IPS-15b (cell line): ENCODE data around the gene FNBP1.
"Not testable (repeated sequence)": the region's sequence is repeated elsewhere in the genome, so short reads cannot be mapped to it uniquely, and the experiment has no call there.

Experiments used
- H3K27me3 ChIP-seq: one replicate; pipeline ENCODE4 v1.6.1; 2013; ENCODE audit warnings: low read length; ENCODE audit not compliant: control insufficient read depth, insufficient read depth
- H3K36me3 ChIP-seq: one replicate; pipeline ENCODE4 v1.6.1; 2013; ENCODE audit warnings: low read length; ENCODE audit not compliant: control insufficient read depth, insufficient read depth
- H3K4me1 ChIP-seq: one replicate; pipeline ENCODE4 v1.6.1; 2013; ENCODE audit warnings: mild to moderate bottlenecking, low read length; ENCODE audit not compliant: control insufficient read depth, insufficient read depth
- H3K4me3 ChIP-seq: one replicate; pipeline ENCODE4 v1.5.1; 2013; ENCODE audit warnings: low read depth, low read length
- H3K9ac ChIP-seq: one replicate; pipeline ENCODE4 v1.6.1; 2013; ENCODE audit warnings: low read depth, mild to moderate bottlenecking, low read length
- H3K9me3 ChIP-seq: one replicate; pipeline ENCODE4 v1.6.1; 2013; ENCODE audit warnings: mild to moderate bottlenecking, low read length; ENCODE audit not compliant: control insufficient read depth, insufficient read depth

FNBP1 gene

DNA sequence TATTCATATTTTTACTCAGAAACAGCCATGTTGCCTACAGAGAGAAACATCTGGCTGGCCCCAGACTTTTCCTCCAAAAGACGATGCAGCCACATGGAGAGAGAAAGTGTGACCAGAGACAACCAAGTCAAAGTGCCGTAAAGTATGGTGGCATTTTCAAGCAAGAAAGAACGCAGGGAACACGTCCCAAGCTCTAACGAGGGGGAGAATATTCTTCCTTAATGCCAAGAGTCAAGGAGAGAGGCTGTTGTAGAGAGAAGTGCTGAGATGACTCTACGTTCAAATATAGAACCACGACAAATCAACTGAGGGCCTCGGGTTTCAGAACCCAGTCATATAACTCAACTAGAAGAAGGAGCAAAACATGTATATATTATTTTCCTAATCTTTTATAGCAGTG, 55.9 kb downstream of the FNBP1 start:
- H3K4me1 ChIP-seq = peaks cover under 1% of the 10 kb centered on the region
- H3K27me3 ChIP-seq = no peaks in the 10 kb centered on the region
- H3K9me3 ChIP-seq = no peaks in the 10 kb centered on the region
- no peak overlapping the region for H3K4me3 ChIP-seq
- no peak overlapping the region for H3K9ac ChIP-seq
- no peaks in the 10 kb centered on the region for H3K36me3 ChIP-seq

DNA sequence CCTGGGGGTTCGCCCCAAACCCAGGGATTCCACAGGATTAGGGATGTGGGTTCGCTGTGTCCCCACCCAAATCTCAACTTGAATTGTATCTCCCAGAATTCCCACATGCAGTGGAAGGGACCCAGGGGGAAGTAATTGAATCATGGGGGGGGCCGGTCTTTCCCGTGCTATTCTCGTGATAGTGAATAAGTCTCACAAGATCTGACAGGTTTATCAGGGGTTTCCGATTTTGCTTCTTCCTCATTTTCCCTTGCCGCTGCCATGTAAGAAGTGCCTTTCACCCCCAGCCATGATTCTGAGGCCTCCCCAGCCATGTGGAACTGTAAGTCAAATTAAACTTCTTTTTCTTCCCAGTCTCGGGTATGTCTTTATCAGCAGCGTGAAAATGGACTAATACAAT, 58.4 kb downstream of the FNBP1 start:
- H3K4me3 ChIP-seq, H3K9me3 ChIP-seq, H3K4me1 ChIP-seq, H3K27me3 ChIP-seq, H3K36me3 ChIP-seq, H3K9ac ChIP-seq: not testable (repeated sequence)

DNA sequence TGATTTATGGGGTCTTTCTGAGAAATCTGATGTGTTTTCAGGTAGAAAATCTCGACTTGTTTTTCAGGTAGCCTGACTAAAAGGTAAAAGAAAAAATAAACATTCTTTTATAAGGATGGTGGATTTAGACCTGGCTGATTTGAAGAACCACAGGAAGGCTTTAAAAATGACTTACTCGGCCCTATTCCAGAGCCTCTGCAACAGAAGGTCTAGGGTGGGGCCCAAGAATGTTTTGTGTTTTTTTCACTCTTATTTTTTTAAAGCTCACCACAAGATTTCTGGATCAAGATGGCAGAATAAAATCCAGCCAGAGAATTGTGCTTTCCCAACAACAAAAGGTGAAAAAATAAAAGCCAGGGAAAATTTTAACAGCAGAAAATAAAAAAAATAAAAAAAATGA, 59.1 kb downstream of the FNBP1 start:
- no peaks in the 10 kb centered on the region for H3K27me3 ChIP-seq

DNA sequence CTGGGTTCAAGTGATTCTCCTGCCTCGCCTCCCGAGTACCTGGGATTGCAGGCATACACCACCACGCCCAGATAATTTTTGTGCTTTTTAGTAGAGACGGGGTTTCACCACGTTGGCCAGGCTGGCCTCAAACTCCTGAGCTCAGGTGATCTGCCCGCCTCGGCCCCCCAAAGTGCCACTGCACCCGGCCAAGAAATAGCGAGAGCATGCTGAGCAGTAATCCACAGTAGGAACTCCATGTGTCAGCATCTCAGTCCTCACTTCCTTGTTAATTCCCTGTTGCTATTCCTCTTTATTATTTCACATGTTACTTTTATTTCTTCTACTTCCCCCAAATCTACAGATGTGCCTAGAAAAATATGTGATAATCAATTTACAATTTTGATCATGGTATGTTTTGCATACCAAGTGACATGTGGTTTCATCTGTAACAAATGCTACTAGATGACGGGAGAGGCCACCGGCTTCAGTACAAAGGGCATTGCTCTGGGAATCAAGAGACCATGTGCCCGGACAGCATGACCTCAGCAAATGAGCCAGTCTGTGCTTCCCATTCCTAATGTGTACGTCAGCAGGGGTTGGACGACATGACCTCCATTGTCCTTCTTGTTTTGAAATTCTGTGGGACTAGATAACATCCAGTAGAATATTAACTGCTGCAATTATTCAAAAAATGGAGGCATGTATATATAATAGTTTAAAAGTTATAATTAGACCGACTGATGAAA, 61.6 kb downstream of the FNBP1 start:
- H3K27me3 ChIP-seq = no peaks in the 10 kb centered on the region
- no peak overlapping the region for H3K4me3 ChIP-seq
- H3K9ac ChIP-seq = no peak overlapping the region
- H3K4me1 ChIP-seq = no peaks in the 10 kb centered on the region
- H3K36me3 ChIP-seq = no peaks in the 10 kb centered on the region
- H3K9me3 ChIP-seq = no peaks in the 10 kb centered on the region

More for the DNA sequence above, 59.1 kb downstream of the FNBP1 start:
- Histone ChIP-seq H3K36me3 (no peaks in the 10 kb centered on the region), H3K4me3 (no peak overlapping the region), H3K9ac (no peak overlapping the region), H3K9me3 (no peaks in the 10 kb centered on the region), H3K4me1 (no peaks in the 10 kb centered on the region)

DNA sequence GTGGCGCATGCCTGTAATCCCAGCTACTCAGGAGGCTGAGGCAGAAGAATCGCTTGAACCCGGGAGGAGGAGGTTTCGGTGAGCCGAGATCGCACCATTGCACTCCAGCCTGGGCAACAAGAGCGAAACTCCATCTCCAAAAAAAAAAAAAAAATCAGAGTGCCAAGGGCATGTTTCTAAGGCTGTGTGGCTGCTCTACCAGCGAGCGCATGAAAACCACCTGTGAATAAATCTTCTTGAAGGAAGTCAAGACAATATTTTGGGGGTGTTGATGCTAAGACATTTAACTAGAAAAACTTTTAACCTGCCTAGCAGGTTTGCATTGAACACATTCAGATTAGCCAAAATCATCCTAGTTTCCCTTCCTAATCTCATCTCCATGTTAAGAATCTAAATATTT, 62.8 kb downstream of the FNBP1 start:
- H3K36me3 ChIP-seq, H3K4me3 ChIP-seq, H3K9ac ChIP-seq, H3K27me3 ChIP-seq, H3K4me1 ChIP-seq, H3K9me3 ChIP-seq: not testable (repeated sequence)

DNA sequence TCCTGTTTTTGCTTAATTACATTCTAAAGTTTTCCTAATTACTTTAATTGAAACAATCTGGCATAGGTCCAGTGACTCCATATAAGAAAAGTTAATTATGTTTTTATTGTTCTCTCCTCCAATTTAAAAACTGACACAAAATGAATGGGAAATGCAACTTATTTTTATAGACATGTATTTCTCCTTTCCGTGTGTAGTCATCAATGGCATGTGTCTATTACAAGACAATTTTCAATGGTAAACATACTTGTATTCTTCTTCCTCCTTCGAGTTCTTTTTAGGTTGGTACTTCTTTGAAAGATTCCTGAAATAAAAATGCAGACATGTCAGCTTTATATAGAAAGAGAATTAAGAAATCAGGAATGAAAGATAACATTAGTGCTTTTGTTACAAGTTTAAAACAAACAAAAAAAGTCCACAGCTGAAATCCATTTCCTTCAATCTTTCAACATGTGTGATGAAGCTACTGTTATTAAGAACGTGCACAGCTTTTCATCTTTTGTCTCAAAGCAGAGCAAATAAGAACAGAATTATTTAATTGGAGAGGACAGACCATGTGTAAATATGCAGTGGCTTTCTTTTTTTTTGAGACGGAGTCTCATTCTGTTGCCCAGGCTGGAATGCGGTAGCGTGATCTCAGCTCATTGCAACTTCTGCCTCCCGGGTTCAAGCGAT, 63.8 kb downstream of the FNBP1 start:
- no peak overlapping the region for H3K4me3 ChIP-seq
- no peak overlapping the region for H3K9ac ChIP-seq
- H3K36me3 ChIP-seq = no peaks in the 10 kb centered on the region
- no peaks in the 10 kb centered on the region for H3K27me3 ChIP-seq
- no peaks in the 10 kb centered on the region for H3K9me3 ChIP-seq
- no peaks in the 10 kb centered on the region for H3K4me1 ChIP-seq

DNA sequence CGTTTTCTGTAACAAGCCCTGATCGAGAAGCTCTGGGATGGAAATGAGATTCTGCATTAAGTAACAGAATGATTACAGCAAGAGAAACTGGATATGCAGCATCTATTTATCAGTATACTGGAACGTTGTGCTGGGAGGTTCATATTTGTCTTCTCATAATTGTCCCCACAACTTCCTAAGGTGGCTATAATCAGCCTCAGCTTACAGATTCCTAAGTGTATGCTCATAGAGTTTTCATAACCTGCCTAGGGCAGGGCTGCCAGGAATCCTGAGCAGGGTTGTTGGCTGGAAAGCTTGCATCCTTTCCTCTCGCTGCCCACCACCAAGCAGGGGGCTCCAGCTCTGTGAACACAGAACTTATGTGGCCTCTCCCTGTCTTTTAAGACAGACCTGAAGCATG, 70.2 kb downstream of the FNBP1 start:
- Histone ChIP-seq H3K4me1 (no peaks in the 10 kb centered on the region), H3K9me3 (no peaks in the 10 kb centered on the region), H3K27me3 (no peaks in the 10 kb centered on the region), H3K4me3 (no peak overlapping the region), H3K9ac (no peak overlapping the region), H3K36me3 (no peaks in the 10 kb centered on the region)

DNA sequence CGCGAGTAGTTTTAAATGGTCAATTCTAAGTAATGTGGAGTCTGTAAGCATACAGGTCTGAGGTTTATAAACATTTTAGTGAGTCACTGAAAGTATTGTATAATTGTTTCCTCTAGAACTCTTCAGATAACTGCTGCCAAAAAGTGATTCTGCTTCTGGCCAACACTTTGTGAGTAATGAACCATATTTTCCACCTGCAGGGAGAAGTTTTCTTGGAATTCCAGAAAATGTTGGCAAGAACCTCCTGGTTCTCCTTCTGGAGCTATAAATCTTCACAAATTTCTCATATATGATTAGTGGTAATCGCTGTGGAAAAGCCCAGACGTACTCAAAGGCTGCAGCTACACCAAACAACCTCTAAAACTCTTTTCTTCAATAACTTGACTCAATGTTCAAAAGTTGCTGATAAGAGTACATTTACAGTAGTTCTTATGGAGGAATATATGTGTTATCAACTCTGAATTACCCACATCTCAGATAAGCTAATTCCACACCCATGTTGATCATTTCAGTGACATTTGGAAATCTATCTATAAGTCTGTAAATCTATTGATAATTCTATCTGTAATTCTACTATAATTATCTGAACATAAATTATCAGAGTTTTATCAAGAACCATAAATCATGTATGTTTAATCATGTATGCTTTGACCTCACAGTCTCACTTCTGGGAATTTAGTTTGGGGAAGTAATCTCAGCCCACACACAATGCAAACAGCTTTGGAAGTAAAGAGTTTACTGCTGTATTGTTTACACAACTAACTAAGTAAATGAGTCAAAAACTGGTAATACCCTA, 74.1 kb downstream of the FNBP1 start:
- no peak overlapping the region for H3K4me3 ChIP-seq
- H3K27me3 ChIP-seq = no peaks in the 10 kb centered on the region
- H3K9ac ChIP-seq = no peak overlapping the region
- H3K36me3 ChIP-seq = no peaks in the 10 kb centered on the region
- peaks cover 12% of the 10 kb centered on the region for H3K4me1 ChIP-seq
- no peaks in the 10 kb centered on the region for H3K9me3 ChIP-seq

DNA sequence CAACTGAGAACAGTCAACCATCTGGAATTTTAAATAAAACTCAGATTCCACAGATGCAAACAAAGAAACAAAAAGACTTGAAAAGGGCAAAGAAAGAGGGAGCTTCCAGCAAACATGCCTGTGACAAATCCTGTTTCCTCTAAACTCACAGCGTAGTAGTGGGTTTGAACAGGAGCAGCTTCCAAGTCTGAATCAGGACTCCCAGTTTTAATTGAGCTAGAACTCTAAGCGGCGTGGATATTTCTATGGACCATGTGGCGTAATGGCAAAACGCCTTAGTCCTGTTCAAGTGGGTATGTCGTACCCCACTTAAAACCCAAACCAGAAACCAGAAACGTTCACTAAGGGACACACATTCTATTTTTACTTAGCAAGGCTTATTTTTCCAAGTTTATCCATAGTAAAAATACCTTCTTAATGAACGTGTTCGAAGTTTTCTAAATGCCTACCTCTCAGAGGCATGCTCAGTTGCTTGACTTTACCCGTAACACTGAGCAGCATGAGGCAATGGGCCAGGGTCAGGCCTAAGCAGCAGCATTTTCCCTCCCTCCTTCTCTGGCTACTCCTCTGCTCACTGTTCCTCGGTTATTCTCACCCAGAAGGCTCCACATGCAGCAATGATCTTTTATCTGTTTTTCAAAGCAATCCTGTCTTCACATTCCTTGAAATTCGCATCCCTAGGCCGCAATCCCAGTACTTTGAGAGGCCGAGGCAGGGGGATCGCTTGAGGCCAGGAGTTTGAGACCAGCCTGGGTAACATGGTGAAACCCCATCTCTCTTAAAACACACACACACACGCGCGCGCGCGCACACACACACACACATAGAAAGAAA, 77.9 kb downstream of the FNBP1 start:
- no peak overlapping the region for H3K4me3 ChIP-seq
- no peaks in the 10 kb centered on the region for H3K36me3 ChIP-seq
- no peak overlapping the region for H3K9ac ChIP-seq
- H3K27me3 ChIP-seq = no peaks in the 10 kb centered on the region
- H3K4me1 ChIP-seq = peaks cover 21% of the 10 kb centered on the region
- H3K9me3 ChIP-seq = no peaks in the 10 kb centered on the region

DNA sequence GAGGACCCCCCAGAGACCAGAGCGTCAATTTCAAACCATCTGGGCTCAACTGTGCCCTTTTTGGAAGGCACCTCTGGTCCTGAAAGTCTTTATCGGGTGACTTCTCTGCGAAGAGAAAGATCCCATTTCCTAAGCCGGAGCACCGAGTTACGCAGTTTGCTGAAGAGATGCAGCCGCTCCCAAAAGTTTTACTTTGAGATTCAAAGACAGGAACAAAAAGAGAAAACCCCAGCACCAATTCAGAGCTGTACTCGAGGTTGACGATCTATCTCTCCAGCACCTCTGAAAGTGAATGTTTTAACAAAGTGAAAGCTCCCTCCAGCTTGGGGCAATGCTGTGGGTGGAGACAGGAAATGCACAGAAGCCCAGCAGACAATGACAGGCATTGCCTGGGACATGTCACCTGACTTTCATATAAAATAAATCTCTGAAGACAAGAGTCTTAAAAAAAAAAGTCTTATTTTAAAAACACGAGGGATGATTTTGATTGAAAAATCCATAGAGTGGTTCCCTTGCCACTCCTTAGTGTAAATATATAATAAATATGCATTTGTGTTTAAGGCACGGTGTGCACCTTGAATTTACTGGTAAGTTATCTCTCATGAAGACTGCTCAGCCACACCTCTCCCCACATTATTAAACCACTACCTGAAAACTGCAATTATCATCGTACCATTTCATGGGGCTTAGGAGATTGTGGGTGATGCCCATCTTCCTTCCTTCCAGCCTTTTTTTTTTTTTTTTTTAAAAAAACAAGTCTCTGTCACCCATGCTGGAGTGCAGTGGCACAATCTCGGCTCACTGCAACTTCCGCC, 79.9 kb downstream of the FNBP1 start:
- Histone ChIP-seq H3K9me3 (no peaks in the 10 kb centered on the region), H3K9ac (no peak overlapping the region), H3K4me3 (peak overlapping the region; percentile 30), H3K4me1 (peaks cover 21% of the 10 kb centered on the region), H3K27me3 (no peaks in the 10 kb centered on the region), H3K36me3 (no peaks in the 10 kb centered on the region)

DNA sequence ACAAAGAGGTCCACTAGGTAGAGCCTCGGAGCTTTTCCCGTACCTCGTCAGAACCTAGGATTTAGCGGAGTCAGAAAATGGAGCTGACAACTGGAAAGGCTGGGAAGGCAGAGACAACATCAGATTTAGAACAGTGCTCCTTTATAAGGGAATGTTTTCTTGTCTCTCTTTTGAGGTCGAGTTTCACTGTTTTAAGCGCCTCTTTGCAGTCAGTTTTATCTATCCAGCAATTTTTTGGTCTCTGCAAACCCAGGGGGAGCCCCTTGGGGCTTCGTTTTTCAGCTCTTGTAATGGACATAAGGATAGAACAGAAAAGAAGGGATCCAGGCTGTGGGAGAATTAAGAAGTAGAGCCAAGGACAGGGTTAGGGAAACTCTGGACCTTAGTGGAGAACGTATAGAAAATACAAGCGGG, 80.5 kb downstream of the FNBP1 start:
- Histone ChIP-seq H3K9ac (no peak overlapping the region), H3K36me3 (no peaks in the 10 kb centered on the region), H3K9me3 (no peaks in the 10 kb centered on the region), H3K27me3 (no peaks in the 10 kb centered on the region), H3K4me3 (peak overlapping the region; percentile 30), H3K4me1 (peaks cover 21% of the 10 kb centered on the region)
